PC-9 (cell line): ENCODE measurements around the gene KIF21B. TPM values are rescaled to one million over a fixed set of nuclear protein-coding genes. Genes with fewer than 3 reads are reported as not detected.

Experiments
- BruUV-seq: library from RNA; stranded (reverse); fragments of 400-500 nt; replicated peaks from 2 replicates; lab custom pipeline; 2021; lab: Mats Ljungman, UMichigan
- CTCF ChIA-PET: fragments of 300-600 bp; sonication (Branson Sonifier 250); formaldehyde crosslinking; loops from one replicate; lab custom pipeline; 2022; ENCODE audit warnings: antibody characterized with exemption; lab: Charles Lee
- POLR2A ChIA-PET: fragments of 300-600 bp; sonication (Branson Sonifier 250); formaldehyde crosslinking; loops from one replicate; lab custom pipeline; 2022; ENCODE audit warnings: antibody characterized with exemption; ENCODE audit not compliant: unreplicated experiment; lab: Charles Lee
- DNase-seq, 2 experiments: peaks; one replicate each; pipeline versions ENCODE4 v3.0.0 to v3.0.0-alpha.2; 2015 to 2022; ENCODE audit warnings: mixed read lengths in 1 of 2
- H2AFZ ChIP-seq: fragments of 200-600 bp; sonication (generic); 2 replicates; pipeline ENCODE4 v1.8.1; 2017; ENCODE audit warnings: antibody characterized with exemption
- H3F3A ChIP-seq: fragments of 200-600 bp; sonication (generic); 2 replicates; pipeline ENCODE4 v1.8.1; 2017; ENCODE audit warnings: antibody characterized with exemption, mild to moderate bottlenecking, low read depth; ENCODE audit not compliant: insufficient read depth
- H3K27ac ChIP-seq: fragments of 200-600 bp; sonication (generic); 2 replicates; pipeline ENCODE4 v1.6.1; 2016; ENCODE audit warnings: mixed run types
- H3K27me3 ChIP-seq: fragments of 200-600 bp; sonication (generic); 2 replicates; pipeline ENCODE4 v1.6.1; 2016; ENCODE audit warnings: low read depth, mixed run types; ENCODE audit not compliant: insufficient read depth
- H3K36me3 ChIP-seq: fragments of 200-600 bp; sonication (generic); 2 replicates; pipeline ENCODE4 v1.6.1; 2016; ENCODE audit warnings: low read depth, mixed run types
- H3K4me1 ChIP-seq: fragments of 200-600 bp; sonication (generic); replicated peaks from 2 replicates; pipeline ENCODE4 v1.6.1; 2016; ENCODE audit warnings: mixed run types; ENCODE audit not compliant: insufficient read depth
- H3K4me2 ChIP-seq: fragments of 200-600 bp; sonication (generic); 2 replicates; pipeline ENCODE4 v1.6.1; 2017; ENCODE audit warnings: mixed run types
- H3K4me3 ChIP-seq: fragments of 200-600 bp; sonication (generic); 2 replicates; pipeline ENCODE4 v1.6.1; 2016; ENCODE audit warnings: mixed run types
- H3K79me2 ChIP-seq: fragments of 200-600 bp; sonication (generic); 2 replicates; pipeline ENCODE4 v1.6.1; 2017; ENCODE audit warnings: low read depth, mixed run types
- H3K9me2 ChIP-seq: fragments of 200-600 bp; sonication (generic); 2 replicates; pipeline ENCODE4 v1.8.1; 2017; ENCODE audit warnings: mild to moderate bottlenecking; ENCODE audit not compliant: insufficient read depth
- H3K9me3 ChIP-seq: fragments of 200-600 bp; sonication (generic); 2 replicates; pipeline ENCODE4 v1.8.1; 2016; ENCODE audit warnings: low read depth; ENCODE audit not compliant: insufficient read depth
- H4K20me1 ChIP-seq: fragments of 200-600 bp; sonication (generic); 2 replicates; pipeline ENCODE4 v1.8.1; 2017; ENCODE audit not compliant: insufficient read depth
- EZH2 ChIP-seq: fragments of 200-600 bp; sonication (generic); IDR thresholded peaks from 2 replicates; pipeline ENCODE4 v1.8.0; 2017; ENCODE audit warnings: antibody characterized with exemption, low read depth
- intact Hi-C: fragments of 100-400 bp; cut with micrococcal nuclease; formaldehyde crosslinking; loops from one replicate; pipeline ENCODE4 v1.10.0; 2022; ENCODE audit not compliant: unreplicated experiment
- total RNA-seq: library from RNA; stranded (reverse); gene quantifications from 2 replicates; pipeline ENCODE4 v1.2.3, GENCODE V29; 2021
- TF ChIP-seq, protein P1 (sequence below): fragments of 200-600 bp; sonication (generic); conservative IDR thresholded peaks from 2 replicates; pipeline ENCODE4 v1.6.1; 2017; ENCODE audit warnings: mixed run types, antibody characterized with exemption, mild to moderate bottlenecking, moderate library complexity

Gene KIF21B
- total RNA-seq, 1 experiment from 2014 or later: 3.7 TPM

GRCh38 chr1:201016943-201017827, 6.3 kb downstream of the KIF21B start:
- H4K20me1 ChIP-seq: no peaks in the 10 kb centered on the region
- POLR2A ChIA-PET: no interaction called here
- no peak overlapping the region for H3K4me2 ChIP-seq
- H3K27ac ChIP-seq: no peak overlapping the region
- H3K27me3 ChIP-seq: no peaks in the 10 kb centered on the region
- H3K9me2 ChIP-seq: no peaks in the 10 kb centered on the region
- no peaks in the 10 kb centered on the region for H3K36me3 ChIP-seq
- H3K9me3 ChIP-seq: no peaks in the 10 kb centered on the region
- peaks cover 32% of the 10 kb centered on the region for H3K4me1 ChIP-seq
- CTCF ChIA-PET: interaction anchor here (0.6 kb wide), 1 partner anchor 87 kb away, joined by 3 read pairs; no protein-coding TSS in a partner anchor
- TF ChIP-seq EZH2: no peak
- TF ChIP-seq, protein P1, sequence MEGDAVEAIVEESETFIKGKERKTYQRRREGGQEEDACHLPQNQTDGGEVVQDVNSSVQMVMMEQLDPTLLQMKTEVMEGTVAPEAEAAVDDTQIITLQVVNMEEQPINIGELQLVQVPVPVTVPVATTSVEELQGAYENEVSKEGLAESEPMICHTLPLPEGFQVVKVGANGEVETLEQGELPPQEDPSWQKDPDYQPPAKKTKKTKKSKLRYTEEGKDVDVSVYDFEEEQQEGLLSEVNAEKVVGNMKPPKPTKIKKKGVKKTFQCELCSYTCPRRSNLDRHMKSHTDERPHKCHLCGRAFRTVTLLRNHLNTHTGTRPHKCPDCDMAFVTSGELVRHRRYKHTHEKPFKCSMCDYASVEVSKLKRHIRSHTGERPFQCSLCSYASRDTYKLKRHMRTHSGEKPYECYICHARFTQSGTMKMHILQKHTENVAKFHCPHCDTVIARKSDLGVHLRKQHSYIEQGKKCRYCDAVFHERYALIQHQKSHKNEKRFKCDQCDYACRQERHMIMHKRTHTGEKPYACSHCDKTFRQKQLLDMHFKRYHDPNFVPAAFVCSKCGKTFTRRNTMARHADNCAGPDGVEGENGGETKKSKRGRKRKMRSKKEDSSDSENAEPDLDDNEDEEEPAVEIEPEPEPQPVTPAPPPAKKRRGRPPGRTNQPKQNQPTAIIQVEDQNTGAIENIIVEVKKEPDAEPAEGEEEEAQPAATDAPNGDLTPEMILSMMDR: no peak
- intact Hi-C loops: no loop called here
- peaks cover 27% of the 10 kb centered on the region; the same call in 1 of the 2 replicates for H3F3A ChIP-seq
- no peak overlapping the region for H3K4me3 ChIP-seq
- no peak overlapping the region for H2AFZ ChIP-seq
- no peaks in the 10 kb centered on the region for H3K79me2 ChIP-seq
- no TSS peak for BruUV-seq
- DNase-seq: peak in 1 of 2 experiments; percentile 31

DNA sequence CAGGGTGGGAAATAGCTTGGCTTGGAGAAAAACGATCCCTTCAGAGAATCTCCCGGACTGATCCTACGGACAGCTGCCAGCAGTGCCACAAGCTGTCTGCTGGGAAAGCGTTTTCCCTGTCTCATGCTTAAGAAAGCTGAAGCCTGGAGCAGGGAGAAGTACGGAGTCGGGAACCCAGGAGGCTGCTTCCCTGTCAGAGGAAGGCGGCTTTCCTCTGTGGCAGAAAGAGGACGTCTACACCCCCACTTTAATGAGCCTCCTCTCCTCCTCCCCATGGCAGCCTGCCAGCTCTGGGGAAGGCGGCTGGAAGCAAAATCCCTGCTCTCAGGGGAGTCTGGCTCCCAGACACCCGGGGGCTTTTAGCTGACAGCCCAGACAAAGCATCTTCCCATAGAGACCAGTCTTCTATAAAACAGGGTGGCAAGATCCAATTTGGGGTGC, 7.3 kb downstream of the KIF21B start:
- H3K27me3 ChIP-seq: no peaks in the 10 kb centered on the region
- H3K9me2 ChIP-seq: no peaks in the 10 kb centered on the region
- H3F3A ChIP-seq: peaks cover 27% of the 10 kb centered on the region; the same call in 1 of the 2 replicates
- peaks cover 29% of the 10 kb centered on the region for H3K4me1 ChIP-seq
- no peak overlapping the region for H2AFZ ChIP-seq
- intact Hi-C loops: no loop called here
- H3K79me2 ChIP-seq: no peaks in the 10 kb centered on the region
- ChIA-PET CTCF (interaction anchor here (1.9 kb wide), 1 partner anchor 9 kb away, joined by 5 read pairs; no protein-coding TSS in a partner anchor), POLR2A (no interaction called here)
- H3K36me3 ChIP-seq: no peaks in the 10 kb centered on the region
- TF ChIP-seq, protein P1: no peak
- TF ChIP-seq EZH2: no peak
- peak in 1 of 2 experiments; percentile 25 for DNase-seq
- H3K4me3 ChIP-seq: no peak overlapping the region
- H4K20me1 ChIP-seq: no peaks in the 10 kb centered on the region
- no peaks in the 10 kb centered on the region for H3K9me3 ChIP-seq
- BruUV-seq: no TSS peak
- H3K4me2 ChIP-seq: no peak overlapping the region
- no peak overlapping the region for H3K27ac ChIP-seq

GRCh38 chr1:201015551-201016091, 7.9 kb downstream of the KIF21B start:
- Histone ChIP-seq H3K9me2 (no peaks in the 10 kb centered on the region), H3K27me3 (no peaks in the 10 kb centered on the region), H3K4me1 (peaks cover 26% of the 10 kb centered on the region), H3K79me2 (no peaks in the 10 kb centered on the region), H3K4me2 (no peak overlapping the region), H3K9me3 (no peaks in the 10 kb centered on the region), H3F3A (peaks cover 24% of the 10 kb centered on the region; the same call in 1 of the 2 replicates), H2AFZ (no peak overlapping the region), H3K4me3 (no peak overlapping the region), H3K27ac (no peak overlapping the region), H3K36me3 (no peaks in the 10 kb centered on the region), H4K20me1 (no peaks in the 10 kb centered on the region)
- TF ChIP-seq EZH2: no peak
- ChIA-PET CTCF (interaction anchor here (1.0 to 1.9 kb wide), 2 partner anchors 10 kb away, joined by 3 to 5 read pairs; no protein-coding TSS in a partner anchor), POLR2A (no interaction called here)
- DNase-seq: peak in 1 of 2 experiments; percentile 22
- BruUV-seq: no TSS peak
- intact Hi-C loops: no loop called here
